ENCODE measurements around the gene SCN3A.

SCN3A gene

DNA sequence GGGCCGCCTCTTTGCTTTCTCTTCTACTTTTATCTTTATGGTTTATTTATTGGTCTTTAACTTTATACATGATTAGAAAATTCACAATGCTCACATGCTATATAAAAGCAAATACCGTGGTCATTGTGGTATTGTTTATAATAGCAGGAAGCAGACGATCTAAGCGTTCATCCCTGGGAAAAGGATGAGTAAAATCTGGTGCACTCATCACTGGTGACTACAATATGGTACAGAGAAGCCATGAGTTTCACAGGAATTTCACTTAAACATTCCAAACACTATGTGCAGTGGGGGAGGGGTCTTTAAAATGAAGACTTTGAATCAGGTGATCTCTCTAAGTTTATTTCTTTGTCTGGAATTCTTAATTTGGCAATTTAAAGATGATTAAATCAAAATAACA is 97.9 kb downstream of the SCN3A start (continued):
- no peak for TF ChIP-seq POU6F1 (CRISPR knock-in tag; IDR thresholded peaks at IDR 0.05; ENCODE audit: borderline replicate concordance, low read depth)

- ATAC-seq, result no peak
Measured at GRCh38 chr2:165087933-165088901, 115.6 kb downstream of the SCN3A start.

GRCh38 chr2:165086337-165086736 is 117.5 kb downstream of the SCN3A start:
- TF ChIP-seq ARNTL (CRISPR knock-in tag; IDR thresholded peaks at IDR 0.05; ENCODE audit: borderline replicate concordance, low read depth) (no peak), ESRRG (CRISPR knock-in tag; IDR thresholded peaks at IDR 0.05) (no peak), ZFP30 (CRISPR knock-in tag; IDR thresholded peaks at IDR 0.05) (no peak), SNAI2 (CRISPR knock-in tag; IDR thresholded peaks at IDR 0.05) (no peak), CSDC2 (CRISPR knock-in tag; IDR thresholded peaks at IDR 0.05) (no peak), ZFP3 (CRISPR knock-in tag; IDR thresholded peaks at IDR 0.05) (no peak), GLIS3 (CRISPR knock-in tag; IDR thresholded peaks at IDR 0.05) (no peak), TSHZ2 (CRISPR knock-in tag; IDR thresholded peaks at IDR 0.05) (no peak), ZNF70 (CRISPR knock-in tag; IDR thresholded peaks at IDR 0.05) (no peak), TCF4 (CRISPR knock-in tag; IDR thresholded peaks at IDR 0.05; ENCODE audit: borderline replicate concordance) (no peak), RARB (CRISPR knock-in tag; IDR thresholded peaks at IDR 0.05) (no peak)
- no peak for ATAC-seq

More at GRCh38 chr2:165087933-165088901, 115.6 kb downstream of the SCN3A start:
- TF ChIP-seq BACH2 (CRISPR knock-in tag; IDR thresholded peaks at IDR 0.05; ENCODE audit: borderline replicate concordance) (no peak), CSRNP3 (CRISPR knock-in tag; IDR thresholded peaks at IDR 0.05) (no peak), ZNF8 (CRISPR knock-in tag; IDR thresholded peaks at IDR 0.05) (no peak), GLIS3 (CRISPR knock-in tag; IDR thresholded peaks at IDR 0.05) (no peak), ZNF565 (CRISPR knock-in tag; conservative IDR thresholded peaks at IDR 0.05; ENCODE audit: low read depth) (no peak), CSDC2 (CRISPR knock-in tag; IDR thresholded peaks at IDR 0.05) (no peak), POU6F1 (CRISPR knock-in tag; IDR thresholded peaks at IDR 0.05; ENCODE audit: borderline replicate concordance, low read depth) (no peak), ESRRG (CRISPR knock-in tag; IDR thresholded peaks at IDR 0.05) (no peak), ZFP30 (CRISPR knock-in tag; IDR thresholded peaks at IDR 0.05) (no peak), PPARA (CRISPR knock-in tag; IDR thresholded peaks at IDR 0.05; ENCODE audit: borderline replicate concordance) (no peak), ARNTL (CRISPR knock-in tag; IDR thresholded peaks at IDR 0.05; ENCODE audit: borderline replicate concordance, low read depth) (no peak), ZFP3 (CRISPR knock-in tag; IDR thresholded peaks at IDR 0.05) (no peak), PATZ1 (CRISPR knock-in tag; IDR thresholded peaks at IDR 0.05; ENCODE audit: borderline replicate concordance) (no peak), CREB5 (CRISPR knock-in tag; IDR thresholded peaks at IDR 0.05; ENCODE audit: low read depth) (no peak), TOX (CRISPR knock-in tag; IDR thresholded peaks at IDR 0.05; ENCODE audit: borderline replicate concordance) (no peak), SNAI2 (CRISPR knock-in tag; IDR thresholded peaks at IDR 0.05) (no peak), TCF4 (CRISPR knock-in tag; IDR thresholded peaks at IDR 0.05; ENCODE audit: borderline replicate concordance) (no peak), OSR1 (CRISPR knock-in tag; IDR thresholded peaks at IDR 0.05) (no peak)
